Lower leg skin (tissue), 3 donors: ENCODE measurements around the gene LGALS8.

Experiments used
- POLR2A ChIP-seq, 2 donors: fragments of 450-650 bp; IDR thresholded peaks; one replicate each; pipeline ENCODE4 v1.6.1; 2016 to 2017; ENCODE audit warnings: antibody characterized with exemption in 2 of 2, mild to moderate bottlenecking in 1 of 2, moderate library complexity in 1 of 2
- TF ChIP-seq, protein P1 (sequence below), 3 donors: fragments of 450-650 bp; IDR thresholded peaks; one replicate each; pipeline ENCODE4 v1.5.1; 2016; ENCODE audit warnings: antibody characterized with exemption in 3 of 3, mild to moderate bottlenecking in 3 of 3, moderate library complexity in 2 of 3

DNA sequence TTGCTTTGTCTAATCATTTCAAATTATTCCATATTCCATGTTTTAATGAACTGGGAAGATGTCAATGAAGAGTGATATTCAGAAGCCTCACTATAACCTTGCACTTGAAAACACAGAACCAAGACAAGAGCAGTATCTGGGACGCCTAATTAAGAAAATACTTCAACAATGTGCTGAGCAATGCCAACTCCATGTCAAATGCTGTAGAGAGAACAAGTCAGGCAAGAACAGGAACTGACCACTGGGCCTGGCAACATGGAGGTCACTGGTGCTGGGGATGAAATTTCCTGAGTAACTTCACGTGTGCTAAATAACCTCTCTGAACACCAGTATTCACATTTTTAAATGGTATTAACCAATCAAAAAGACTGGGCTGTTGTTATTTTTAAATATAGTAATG, 57.7 kb downstream of the LGALS8 start:
- TF ChIP-seq, protein P1, sequence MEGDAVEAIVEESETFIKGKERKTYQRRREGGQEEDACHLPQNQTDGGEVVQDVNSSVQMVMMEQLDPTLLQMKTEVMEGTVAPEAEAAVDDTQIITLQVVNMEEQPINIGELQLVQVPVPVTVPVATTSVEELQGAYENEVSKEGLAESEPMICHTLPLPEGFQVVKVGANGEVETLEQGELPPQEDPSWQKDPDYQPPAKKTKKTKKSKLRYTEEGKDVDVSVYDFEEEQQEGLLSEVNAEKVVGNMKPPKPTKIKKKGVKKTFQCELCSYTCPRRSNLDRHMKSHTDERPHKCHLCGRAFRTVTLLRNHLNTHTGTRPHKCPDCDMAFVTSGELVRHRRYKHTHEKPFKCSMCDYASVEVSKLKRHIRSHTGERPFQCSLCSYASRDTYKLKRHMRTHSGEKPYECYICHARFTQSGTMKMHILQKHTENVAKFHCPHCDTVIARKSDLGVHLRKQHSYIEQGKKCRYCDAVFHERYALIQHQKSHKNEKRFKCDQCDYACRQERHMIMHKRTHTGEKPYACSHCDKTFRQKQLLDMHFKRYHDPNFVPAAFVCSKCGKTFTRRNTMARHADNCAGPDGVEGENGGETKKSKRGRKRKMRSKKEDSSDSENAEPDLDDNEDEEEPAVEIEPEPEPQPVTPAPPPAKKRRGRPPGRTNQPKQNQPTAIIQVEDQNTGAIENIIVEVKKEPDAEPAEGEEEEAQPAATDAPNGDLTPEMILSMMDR (IDR thresholded peaks at IDR 0.05): no peak
- no peak for TF ChIP-seq POLR2A (IDR thresholded peaks at IDR 0.05)
